ENCODE measurements around the gene RTN4R. TPM values are rescaled to one million over a fixed set of nuclear protein-coding genes. Genes with fewer than 3 reads are reported as not detected.
A peak's percentile ranks its signal among the peaks of the same experiment; 100 is the strongest.

Gene RTN4R
- total and polyA plus RNA-seq, 9 of the 15 experiments (the other 6 are each of a cell fraction or from before 2014, with no cell fraction given), result 0.04 to 2.8 (median 1.4) TPM; not detected in 3

DNA sequence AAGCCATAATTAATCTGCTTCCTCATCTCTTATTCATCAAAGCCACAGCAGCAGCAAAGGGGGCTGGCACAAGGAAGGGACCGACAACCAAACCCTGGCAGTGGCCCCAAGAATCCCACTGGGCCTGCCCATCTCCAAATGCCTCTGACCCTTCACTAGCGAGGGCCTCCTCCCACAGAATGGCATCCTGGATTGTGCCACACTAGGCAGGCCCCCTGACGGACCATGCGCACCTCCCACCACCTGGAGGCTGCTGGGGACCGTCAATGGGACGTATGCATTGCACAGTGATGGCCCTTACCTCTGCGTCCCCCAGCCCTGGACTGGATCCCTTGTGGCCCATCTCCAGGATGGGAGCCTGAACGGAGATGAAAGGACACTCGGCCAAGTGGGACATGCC is 4.1 kb upstream of the RTN4R start:
- FAIRE-seq (no peak), DNase-seq (ENCODE audit: extremely low read depth in 1 of 4, low spot score in 3 of 4) (no peak), ATAC-seq (no peak)
- peaks cover 4 to 49% of the 10 kb centered on the region in 2 experiments; a peak in 4 of 5 replicates for H3K4me1 ChIP-seq (replicated peaks in 1 of 2; ENCODE audit: control insufficient read depth in 2 of 2, insufficient read depth in 2 of 2, low read length in 2 of 2)
- no peak overlapping the region for H3K4me2 ChIP-seq (ENCODE audit: insufficient read depth, low read length)
- no peak overlapping the region for H3K4me3 ChIP-seq
- POLR2A ChIA-PET, result interaction anchor here (1.0 to 1.1 kb wide), 3 partner anchors 8 to 48 kb away, joined by 3 read pairs; partner anchors contain the start of gene DGCR6L
- peaks cover 4% of the 10 kb centered on the region for H3K9me1 ChIP-seq (ENCODE audit: control insufficient read depth, insufficient read depth, low read length)
- H3K27ac ChIP-seq (ENCODE audit: extremely low read depth, low read depth, low read length), result no peak overlapping the region
- in situ Hi-C loops (cut with MboI), result no loop called here
- 1% methylated on average over 9 of the region's 9 CpGs for WGBS (ENCODE audit: insufficient coverage, low coverage, missing lambda C conversion rate)
- H3K9ac ChIP-seq (ENCODE audit: insufficient read depth in 1 of 2, low read depth in 2 of 2, low read length in 2 of 2), result no peak overlapping the region
- CTCF ChIA-PET (ENCODE audit: low intra/inter-chr PET ratio), result interaction anchor here (0.6 kb wide), 1 partner anchor 455 kb away, joined by 3 read pairs; no protein-coding TSS in a partner anchor
- peaks cover 37% of the 10 kb centered on the region for H4K20me1 ChIP-seq (replicated peaks; ENCODE audit: control insufficient read depth, insufficient read depth, low read length)
- no peaks in the 10 kb centered on the region for H3K9me3 ChIP-seq (replicated peaks; ENCODE audit: control insufficient read depth, insufficient read depth, low read depth, low read length)
- intact Hi-C loops (cut with micrococcal nuclease), result no loop called here
- no peaks in the 10 kb centered on the region for H3K79me2 ChIP-seq (ENCODE audit: control insufficient read depth, insufficient read depth, low read length)
- no TSS peak for BruUV-seq (replicated peaks)
- no peak overlapping the region for H2AFZ ChIP-seq (ENCODE audit: low read depth, low read length)
- TF ChIP-seq E2F4 (CRISPR knock-in tag; IDR thresholded peaks at IDR 0.05; ENCODE audit: low read depth), result peak; percentile 79; the same call in 1 of the 2 replicates
- TF ChIP-seq, protein P1, sequence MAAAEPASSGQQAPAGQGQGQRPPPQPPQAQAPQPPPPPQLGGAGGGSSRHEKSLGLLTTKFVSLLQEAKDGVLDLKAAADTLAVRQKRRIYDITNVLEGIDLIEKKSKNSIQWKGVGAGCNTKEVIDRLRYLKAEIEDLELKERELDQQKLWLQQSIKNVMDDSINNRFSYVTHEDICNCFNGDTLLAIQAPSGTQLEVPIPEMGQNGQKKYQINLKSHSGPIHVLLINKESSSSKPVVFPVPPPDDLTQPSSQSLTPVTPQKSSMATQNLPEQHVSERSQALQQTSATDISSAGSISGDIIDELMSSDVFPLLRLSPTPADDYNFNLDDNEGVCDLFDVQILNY (CRISPR knock-in tag; IDR thresholded peaks at IDR 0.05), result 0 out of 2 replicates have a peak, but pooled peaks have one; percentile 58
- TF ChIP-seq ZBED1 (IDR thresholded peaks at IDR 0.05), result no peak
- TF ChIP-seq ZC3H4 (CRISPR knock-in tag; IDR thresholded peaks at IDR 0.05; ENCODE audit: borderline replicate concordance), result 0 out of 2 replicates have a peak, but pooled peaks have one; percentile 65
- 0 out of 2 replicates have a peak, but pooled peaks have one; percentile 13 for TF ChIP-seq KLF1 (tag; IDR thresholded peaks at IDR 0.05)
- 0 out of 2 replicates have a peak, but pooled peaks have one; percentile 12 for TF ChIP-seq ZNF184 (CRISPR knock-in tag; IDR thresholded peaks at IDR 0.05)
- TF ChIP-seq L3MBTL2 (IDR thresholded peaks at IDR 0.05), result no peak
- TF ChIP-seq BCL6 (CRISPR knock-in tag; IDR thresholded peaks at IDR 0.05), result no peak
- peaks cover 26 to 67% of the 10 kb centered on the region in 2 experiments; a peak in 4 of 5 replicates for H3K27me3 ChIP-seq (ENCODE audit: control insufficient read depth in 2 of 2, insufficient read depth in 2 of 2, low read length in 2 of 2)
- no peaks in the 10 kb centered on the region for H3K36me3 ChIP-seq (ENCODE audit: control insufficient read depth, insufficient read depth, low read length)

Measured in K562 (cell line).